ENCODE results near the gene FLNB. TPM values are rescaled to one million over a fixed set of nuclear protein-coding genes. Genes with fewer than 3 reads are reported as not detected.

Gene FLNB
- total RNA-seq, 1 experiment from 2014 or later = 315 TPM

DNA sequence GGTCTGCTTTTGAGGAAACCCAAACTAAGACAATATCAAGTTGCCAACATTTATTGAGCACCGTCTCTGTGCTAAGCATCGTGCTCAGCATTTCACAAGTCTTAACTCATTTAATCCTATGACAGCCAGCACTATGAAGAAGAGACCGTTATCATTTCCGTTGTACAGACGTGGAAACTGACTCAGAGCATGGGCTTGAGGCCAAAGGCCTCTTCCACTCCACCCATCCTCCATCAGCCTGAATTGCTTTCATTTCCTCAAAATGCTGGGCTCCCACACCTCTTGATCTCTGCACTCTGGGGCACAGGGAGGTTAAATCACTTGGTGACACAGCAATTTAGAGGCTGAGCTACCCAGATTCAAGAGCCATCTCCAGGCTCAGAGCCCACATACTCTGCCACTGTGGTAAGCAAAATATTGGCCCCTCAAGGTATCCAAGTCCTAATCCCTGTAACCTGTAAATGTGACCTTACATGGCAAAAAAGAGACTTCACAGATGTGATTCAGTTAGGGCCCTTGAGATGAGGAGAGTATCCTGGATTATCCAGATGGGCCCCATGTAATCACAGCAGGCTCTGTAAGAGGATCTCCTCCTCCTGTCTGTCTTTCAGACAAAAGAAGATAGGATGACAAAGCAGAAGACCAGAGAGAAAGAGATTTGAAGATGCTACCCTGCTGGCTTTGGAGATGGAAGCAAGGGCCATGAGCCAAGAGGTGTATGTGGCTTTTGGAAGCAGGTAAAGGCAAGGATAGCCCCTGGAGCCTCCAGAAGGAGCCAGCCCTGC, 24.3 kb upstream of the FLNB start:
- peaks cover 13% of the 10 kb centered on the region for H3K36me3 Mint-ChIP-seq (ENCODE audit: insufficient read depth, unreplicated experiment)
- peaks cover 22% of the 10 kb centered on the region for H3K4me1 Mint-ChIP-seq (ENCODE audit: low read depth, unreplicated experiment)
- Histone ChIP-seq H3K4me1 (peaks cover 57% of the 10 kb centered on the region), H3K27me3 (replicated peaks; ENCODE audit: control insufficient read depth, insufficient read depth, low read length) (no peaks in the 10 kb centered on the region), H3K9me3 (no peaks in the 10 kb centered on the region), H3K36me3 (ENCODE audit: control insufficient read depth, insufficient read depth, low read length) (no peaks in the 10 kb centered on the region; the same call in 1 of the 2 replicates), H3K4me3 (ENCODE audit: low read depth, low read length) (no peak overlapping the region)
- H3K4me3 Mint-ChIP-seq (ENCODE audit: unreplicated experiment) = no peak overlapping the region
- intact Hi-C loops (cut with micrococcal nuclease; ENCODE audit: unreplicated experiment) = no loop called here
- ChIA-PET POLR2A (no interaction called here), CTCF (no interaction called here)
- H3K27me3 Mint-ChIP-seq (ENCODE audit: insufficient read depth, unreplicated experiment) = no peaks in the 10 kb centered on the region
- H3K27ac Mint-ChIP-seq (ENCODE audit: unreplicated experiment) = peak overlapping the region; percentile 9
- TF ChIP-seq, protein P1, sequence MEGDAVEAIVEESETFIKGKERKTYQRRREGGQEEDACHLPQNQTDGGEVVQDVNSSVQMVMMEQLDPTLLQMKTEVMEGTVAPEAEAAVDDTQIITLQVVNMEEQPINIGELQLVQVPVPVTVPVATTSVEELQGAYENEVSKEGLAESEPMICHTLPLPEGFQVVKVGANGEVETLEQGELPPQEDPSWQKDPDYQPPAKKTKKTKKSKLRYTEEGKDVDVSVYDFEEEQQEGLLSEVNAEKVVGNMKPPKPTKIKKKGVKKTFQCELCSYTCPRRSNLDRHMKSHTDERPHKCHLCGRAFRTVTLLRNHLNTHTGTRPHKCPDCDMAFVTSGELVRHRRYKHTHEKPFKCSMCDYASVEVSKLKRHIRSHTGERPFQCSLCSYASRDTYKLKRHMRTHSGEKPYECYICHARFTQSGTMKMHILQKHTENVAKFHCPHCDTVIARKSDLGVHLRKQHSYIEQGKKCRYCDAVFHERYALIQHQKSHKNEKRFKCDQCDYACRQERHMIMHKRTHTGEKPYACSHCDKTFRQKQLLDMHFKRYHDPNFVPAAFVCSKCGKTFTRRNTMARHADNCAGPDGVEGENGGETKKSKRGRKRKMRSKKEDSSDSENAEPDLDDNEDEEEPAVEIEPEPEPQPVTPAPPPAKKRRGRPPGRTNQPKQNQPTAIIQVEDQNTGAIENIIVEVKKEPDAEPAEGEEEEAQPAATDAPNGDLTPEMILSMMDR (IDR thresholded peaks at IDR 0.05; ENCODE audit: insufficient read depth in 1 of 2, low read depth in 1 of 2, low read length in 1 of 2, severe bottlenecking in 1 of 2, unreplicated experiment in 1 of 2) = no peak
- DNase-seq = no peak
- no TSS peak for BruUV-seq (replicated peaks)
- no peaks in the 10 kb centered on the region for H3K9me3 Mint-ChIP-seq (ENCODE audit: unreplicated experiment)

DNA sequence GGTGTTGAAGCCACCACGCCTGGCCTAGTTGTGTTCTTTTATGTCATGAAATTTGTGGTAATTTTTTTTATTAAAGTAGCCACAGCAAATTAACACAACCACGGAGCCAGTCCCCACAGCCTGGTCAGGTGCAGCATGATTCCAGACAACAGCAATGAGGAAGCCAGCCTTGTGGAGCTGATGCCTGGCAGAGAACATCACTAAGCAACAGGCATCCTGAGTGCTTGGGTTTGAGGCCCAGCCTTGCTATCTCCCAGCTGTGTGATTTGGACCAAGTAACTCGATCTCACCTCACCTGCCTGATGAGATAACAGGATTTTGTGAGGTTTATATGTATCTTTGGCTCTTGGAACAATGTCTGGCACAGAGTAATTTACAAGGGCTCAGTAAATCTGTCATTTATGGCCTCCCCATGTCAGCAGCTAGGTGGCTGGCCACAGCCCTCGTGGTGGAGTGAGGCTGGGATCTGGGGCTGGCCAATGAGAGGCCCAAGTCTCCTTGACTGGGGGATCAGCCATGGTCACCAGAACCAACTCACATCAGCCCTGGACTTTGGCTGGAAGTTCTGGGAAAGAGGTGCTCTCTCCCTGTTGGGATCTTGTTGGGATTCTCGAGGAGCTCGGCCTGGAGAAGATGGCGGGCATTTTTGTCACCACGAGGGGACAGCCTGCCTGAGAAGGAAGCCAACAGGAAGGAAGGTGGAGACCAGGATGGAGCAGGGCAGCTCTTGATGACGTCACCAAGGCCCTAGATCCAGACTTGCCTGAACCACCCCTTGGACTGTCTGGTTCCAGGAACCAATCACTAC, 22.8 kb upstream of the FLNB start:
- intact Hi-C loops (cut with micrococcal nuclease; ENCODE audit: unreplicated experiment) = no loop called here
- ChIA-PET POLR2A (interaction anchor here (0.6 kb wide), 1 partner anchor 57 kb away, joined by 4 read pairs; no protein-coding TSS in a partner anchor), CTCF (interaction anchor here (0.5 kb wide), 1 partner anchor 35 kb away, joined by 3 read pairs; no protein-coding TSS in a partner anchor)
- TF ChIP-seq, protein P1 (IDR thresholded peaks at IDR 0.05; ENCODE audit: insufficient read depth in 1 of 2, low read depth in 1 of 2, low read length in 1 of 2, severe bottlenecking in 1 of 2, unreplicated experiment in 1 of 2) = no peak
- Mint-ChIP-seq H3K27ac (ENCODE audit: unreplicated experiment) (peak overlapping the region; percentile 59), H3K9me3 (ENCODE audit: unreplicated experiment) (no peaks in the 10 kb centered on the region), H3K27me3 (ENCODE audit: insufficient read depth, unreplicated experiment) (no peaks in the 10 kb centered on the region), H3K36me3 (ENCODE audit: insufficient read depth, unreplicated experiment) (peaks cover 13% of the 10 kb centered on the region), H3K4me3 (ENCODE audit: unreplicated experiment) (no peak overlapping the region), H3K4me1 (ENCODE audit: low read depth, unreplicated experiment) (peaks cover 30% of the 10 kb centered on the region)
- H3K4me1 ChIP-seq = peaks cover 56% of the 10 kb centered on the region
- no peaks in the 10 kb centered on the region for H3K9me3 ChIP-seq
- no peak for DNase-seq
- BruUV-seq (replicated peaks) = no TSS peak
- H3K36me3 ChIP-seq (ENCODE audit: control insufficient read depth, insufficient read depth, low read length) = no peaks in the 10 kb centered on the region; the same call in 1 of the 2 replicates
- no peak overlapping the region for H3K4me3 ChIP-seq (ENCODE audit: low read depth, low read length)
- no peaks in the 10 kb centered on the region for H3K27me3 ChIP-seq (replicated peaks; ENCODE audit: control insufficient read depth, insufficient read depth, low read length)

DNA sequence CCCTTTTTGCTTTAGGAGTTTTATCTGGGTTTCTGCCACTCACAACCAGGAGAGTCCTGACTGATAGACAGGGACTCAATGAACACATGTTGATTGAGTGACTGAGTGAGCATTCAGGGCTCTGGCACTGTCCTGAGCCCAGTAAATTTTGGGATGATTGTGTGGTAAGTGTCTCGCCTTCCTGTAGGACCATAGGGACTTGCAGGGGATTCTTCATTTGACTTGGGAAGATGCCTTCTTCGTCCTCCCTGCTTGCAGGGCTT, 22.3 kb upstream of the FLNB start:
- DNase-seq = no peak
- Histone ChIP-seq H3K27me3 (replicated peaks; ENCODE audit: control insufficient read depth, insufficient read depth, low read length) (no peaks in the 10 kb centered on the region), H3K4me1 (peaks cover 54% of the 10 kb centered on the region), H3K36me3 (ENCODE audit: control insufficient read depth, insufficient read depth, low read length) (no peaks in the 10 kb centered on the region; the same call in 1 of the 2 replicates), H3K9me3 (no peaks in the 10 kb centered on the region), H3K4me3 (ENCODE audit: low read depth, low read length) (no peak overlapping the region)
- intact Hi-C loops (cut with micrococcal nuclease; ENCODE audit: unreplicated experiment) = no loop called here
- Mint-ChIP-seq H3K36me3 (ENCODE audit: insufficient read depth, unreplicated experiment) (peaks cover 13% of the 10 kb centered on the region), H3K27ac (ENCODE audit: unreplicated experiment) (peak overlapping the region; percentile 59), H3K4me1 (ENCODE audit: low read depth, unreplicated experiment) (peaks cover 30% of the 10 kb centered on the region), H3K9me3 (ENCODE audit: unreplicated experiment) (no peaks in the 10 kb centered on the region), H3K4me3 (ENCODE audit: unreplicated experiment) (no peak overlapping the region), H3K27me3 (ENCODE audit: insufficient read depth, unreplicated experiment) (no peaks in the 10 kb centered on the region)
- CTCF ChIA-PET = no interaction called here
- POLR2A ChIA-PET = interaction anchor here (0.6 kb wide), 1 partner anchor 57 kb away, joined by 4 read pairs; no protein-coding TSS in a partner anchor
- no TSS peak for BruUV-seq (replicated peaks)
- TF ChIP-seq, protein P1 (IDR thresholded peaks at IDR 0.05; ENCODE audit: insufficient read depth in 1 of 2, low read depth in 1 of 2, low read length in 1 of 2, severe bottlenecking in 1 of 2, unreplicated experiment in 1 of 2) = no peak

Data from Caco-2 (cell line).